Heart right ventricle (tissue), 16 donors: ENCODE results near the gene GSX2. TPM values are rescaled to one million over a fixed set of nuclear protein-coding genes. Genes with fewer than 3 reads are reported as not detected.

Experiments
- ATAC-seq, 8 donors: fragments of 200-7000 bp; cut with Tn5 transposase; one replicate each; pipeline ENCODE4 v1.9.1; 2020; ENCODE audit warnings: mild to moderate bottlenecking in 8 of 8, moderate library complexity in 8 of 8, moderate number of reproducible peaks in 1 of 8
- DNase-seq, 2 donors: peaks; one replicate each; pipeline ENCODE4 v3.0.0-alpha.2; 2020
- H3K27ac ChIP-seq, 10 donors: fragments of 200-600 bp; sonication (generic) in 2 of 10; one replicate each; pipeline versions ENCODE4 v1.5.0 to v1.8.0; 2020 to 2022; ENCODE audit warnings: mild to moderate bottlenecking in 3 of 10
- H3K27me3 ChIP-seq, 7 donors: fragments of 200-600 bp; one replicate each; pipeline ENCODE4 v1.8.0; 2021 to 2022; ENCODE audit warnings: mild to moderate bottlenecking in 2 of 7
- H3K36me3 ChIP-seq, 9 donors: fragments of 200-600 bp; sonication (generic) in 1 of 9; one replicate each; pipeline versions ENCODE4 v1.5.0 to v1.8.0; 2020 to 2022; ENCODE audit warnings: mild to moderate bottlenecking in 2 of 9
- H3K4me1 ChIP-seq, 9 donors: fragments of 200-600 bp; sonication (generic) in 1 of 9; one replicate each; pipeline versions ENCODE4 v1.5.0 to v1.8.0; 2020 to 2022; ENCODE audit warnings: mild to moderate bottlenecking in 4 of 9
- H3K4me3 ChIP-seq, 10 donors: fragments of 200-600 bp; sonication (generic) in 2 of 10; one replicate each; pipeline versions ENCODE4 v1.5.0 to v1.8.0; 2020 to 2022; ENCODE audit warnings: mild to moderate bottlenecking in 7 of 10, moderate library complexity in 2 of 10
- H3K9me3 ChIP-seq, 11 donors: fragments of 200-600 bp in 10 of 11; sonication (generic) in 2 of 11; one replicate each; pipeline versions ENCODE4 v1.5.0 to v1.8.0; 2013 to 2022; ENCODE audit warnings: mild to moderate bottlenecking in 2 of 11, control low read depth in 1 of 11, moderate library complexity in 1 of 11
- CTCF ChIP-seq, 9 donors: fragments of 200-600 bp; sonication (generic) in 2 of 9; IDR thresholded peaks; one replicate each; pipeline versions ENCODE4 v1.5.0 to v1.8.0; 2021 to 2022; ENCODE audit warnings: antibody characterized with exemption in 9 of 9, mild to moderate bottlenecking in 5 of 9, moderate library complexity in 1 of 9
- WGBS, 2 donors: extraction: QIAGEN DNeasy Blood & Tissue Kit; methylation state at CpG; one replicate each; pipeline ENCODE4 v1.1.7; 2013; ENCODE audit warnings: inconsistent platforms in 1 of 2; 5-methylcytosine and 5-hydroxymethylcytosine counted together
- intact Hi-C, 10 donors: fragments of 100-400 bp; cut with DNase I; formaldehyde crosslinking; loops; one replicate each; pipeline versions ENCODE4 v1.11.1 to v1.14.2; 2022
- polyA plus RNA-seq, 2 donors: library from polyadenylated mRNA; stranded (reverse); fragments of 200-250 nt; gene quantifications; one replicate each; pipeline ENCODE4 v1.2.3, GENCODE V29; 2013
- total RNA-seq, 10 donors: library from RNA; stranded (reverse); fragmentation: NEBNext Ultra II Directional in 3 of 10; extraction: Animal tissue kit (Norgen Biotek cat#: 25700) in 3 of 10; gene quantifications; one replicate each; pipeline versions ENCODE4 v1.2.1 to v1.2.4, GENCODE V29; 2021 to 2023
- donor health status: Arrhythmogenic right ventricular cardiomyopathy.
- donor health status: ischemic (EF 13 %, LVEDD 7.1; RV severe dilation, severe dysfunction).
- donor health status: healthy with polysubstance abuse.
- donor health status: DM: no; HTN: yes; CAD: no.
- donor health status: DM: no; HTN: no; CAD: no.
- donor health status: ischemic (EF 25% LVEDD 6.9; RV normal size, moderate dysfunction).
- donor health status: ischemic (EF 25% LVEDD 5.7; RV mildly dilated, moderate dysfunction).
- donor health status: healthy.
- donor health status: DM: yes; HTN: yes; CAD: no.
- donor health status: Ischemic cardiomyopathy.
- donor health status: ischemic (EF 35%, LVEDD 5.7; RV mildly dilated, moderate dysfunction).
- donor health status: nonischemic (EF 11% LVEDD 7.7; RV severe dilation, severe dysfunction).
- donor health status: DM: yes; HTN: yes; CAD: no.
- donor health status: PGD.
- donor health status: ischemic (EF 29% LVEDD 5.4; RV normal size, mild dysfunction).
- donor health status: nonischemic (EF 23%, LVEDD 6.1; RV moderate dilation, normal function).

The GSX2 gene
- total and polyA plus RNA-seq, 12 donors = not detected

GRCh38 chr4:54055494-54055893, 44.5 kb upstream of the GSX2 start:
- 95 to 99% methylated on average over 1 of the region's 1 CpG for WGBS, 2 donors
- TF ChIP-seq CTCF (IDR thresholded peaks at IDR 0.05) = no peak
- Histone ChIP-seq H3K4me1 (peaks cover 7 to 82% (median 52%) of the 10 kb centered on the region in 9 donors), H3K27me3 (no peaks in the 10 kb centered on the region), H3K9me3 (no peaks in the 10 kb centered on the region), H3K4me3 (no peak overlapping the region), H3K36me3 (no peaks in the 10 kb centered on the region), H3K27ac (no peak overlapping the region)
- ATAC-seq (no peak), DNase-seq (no peak)
- intact Hi-C loops = no loop called here

DNA sequence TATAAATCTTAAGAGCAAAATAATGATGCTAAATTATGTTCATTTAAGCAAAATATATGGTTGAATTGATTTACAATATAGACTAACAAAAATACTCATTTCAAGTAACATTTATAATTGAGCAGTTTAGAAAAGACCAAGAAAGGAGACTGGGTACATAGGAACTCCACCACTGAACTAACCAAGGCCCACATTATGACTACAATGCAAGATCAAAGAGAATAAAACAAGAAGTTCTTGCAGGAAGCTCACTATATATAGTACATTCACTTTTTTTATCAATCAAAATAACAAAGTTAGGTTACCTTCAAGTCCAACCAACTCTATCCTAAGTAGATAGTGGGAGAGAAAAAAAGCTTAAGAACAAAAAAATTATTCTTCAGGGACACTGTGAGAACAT, 43.6 kb upstream of the GSX2 start:
- Histone ChIP-seq H3K27me3 (no peaks in the 10 kb centered on the region), H3K36me3 (no peaks in the 10 kb centered on the region), H3K27ac (no peak overlapping the region), H3K4me3 (no peak overlapping the region), H3K4me1 (peaks cover 7 to 82% (median 53%) of the 10 kb centered on the region in 9 donors), H3K9me3 (no peaks in the 10 kb centered on the region)
- intact Hi-C loops = no loop called here
- no peak for ATAC-seq
- TF ChIP-seq CTCF (IDR thresholded peaks at IDR 0.05) = no peak
- DNase-seq = no peak

GRCh38 chr4:54058171-54058570, 41.8 kb upstream of the GSX2 start:
- Histone ChIP-seq H3K4me1 (peaks cover 7 to 91% (median 63%) of the 10 kb centered on the region in 9 donors), H3K27me3 (no peaks in the 10 kb centered on the region), H3K9me3 (no peaks in the 10 kb centered on the region), H3K27ac (no peak overlapping the region), H3K36me3 (no peaks in the 10 kb centered on the region), H3K4me3 (no peak overlapping the region)
- intact Hi-C loops = no loop called here
- no peak for DNase-seq
- 72 to 79% methylated on average over 3 of the region's 3 CpGs for WGBS, 2 donors
- no peak for ATAC-seq
- TF ChIP-seq CTCF (IDR thresholded peaks at IDR 0.05) = no peak

DNA sequence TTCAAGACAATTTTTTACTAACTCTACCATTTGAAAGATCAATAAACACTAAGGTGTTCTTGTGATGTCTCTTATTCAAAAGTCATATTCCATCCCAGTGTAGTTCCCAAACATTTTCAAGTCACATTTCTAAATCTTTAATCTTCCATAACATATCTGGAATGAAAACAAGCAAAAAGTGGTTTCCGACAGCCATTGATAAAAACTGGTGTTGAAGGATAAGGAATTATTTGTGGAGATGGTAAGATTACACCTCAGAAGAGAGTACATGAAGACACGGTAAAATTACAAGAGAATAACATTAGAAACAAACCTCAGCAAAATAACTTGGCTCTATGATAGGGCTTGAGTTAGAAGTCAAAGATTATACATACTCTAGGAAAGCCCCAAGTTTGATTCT, 39.8 kb upstream of the GSX2 start:
- Histone ChIP-seq H3K9me3 (no peaks in the 10 kb centered on the region), H3K36me3 (no peaks in the 10 kb centered on the region), H3K27ac (no peak overlapping the region), H3K4me3 (no peak overlapping the region), H3K4me1 (peaks cover 7 to 82% (median 66%) of the 10 kb centered on the region in 9 donors), H3K27me3 (no peaks in the 10 kb centered on the region)
- DNase-seq (no peak), ATAC-seq (no peak)
- intact Hi-C loops = loop anchor here in 2 of 10 donors (5.0 to 10.0 kb wide), 2 partner anchors 155 to 157 kb away; no protein-coding TSS in a partner anchor
- WGBS, 2 donors = 23 to 45% methylated on average over 2 of the region's 2 CpGs
- no peak for TF ChIP-seq CTCF (IDR thresholded peaks at IDR 0.05)
